Ecto neural progenitor cell (in vitro differentiated cells): ENCODE results near the gene NSDHL.

Source experiments
- DNase-seq: peaks from one replicate; pipeline ENCODE4 v3.0.0-alpha.2; 2018; ENCODE audit warnings: low spot score

NSDHL gene

DNA sequence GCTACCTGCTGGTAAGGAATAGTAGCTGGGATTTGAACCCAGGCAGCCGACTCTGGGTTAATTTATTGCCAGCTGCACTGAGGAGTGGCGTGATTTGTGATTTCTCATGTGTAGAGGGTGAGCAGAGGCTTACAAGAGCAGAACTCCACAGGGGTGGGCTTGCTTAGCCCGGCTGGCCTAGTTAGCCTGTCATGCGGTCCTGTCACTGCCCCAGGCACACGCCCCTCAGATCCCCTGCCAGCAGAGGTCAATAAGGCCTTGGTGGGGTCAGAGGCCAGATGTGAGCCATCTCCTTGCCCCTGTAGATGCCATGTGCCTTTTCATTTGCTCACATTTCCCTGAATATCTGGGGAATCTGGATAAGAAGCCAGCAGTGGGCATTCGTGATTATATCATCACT is 13.4 kb downstream of the NSDHL start:
- DNase-seq, result no peak

DNA sequence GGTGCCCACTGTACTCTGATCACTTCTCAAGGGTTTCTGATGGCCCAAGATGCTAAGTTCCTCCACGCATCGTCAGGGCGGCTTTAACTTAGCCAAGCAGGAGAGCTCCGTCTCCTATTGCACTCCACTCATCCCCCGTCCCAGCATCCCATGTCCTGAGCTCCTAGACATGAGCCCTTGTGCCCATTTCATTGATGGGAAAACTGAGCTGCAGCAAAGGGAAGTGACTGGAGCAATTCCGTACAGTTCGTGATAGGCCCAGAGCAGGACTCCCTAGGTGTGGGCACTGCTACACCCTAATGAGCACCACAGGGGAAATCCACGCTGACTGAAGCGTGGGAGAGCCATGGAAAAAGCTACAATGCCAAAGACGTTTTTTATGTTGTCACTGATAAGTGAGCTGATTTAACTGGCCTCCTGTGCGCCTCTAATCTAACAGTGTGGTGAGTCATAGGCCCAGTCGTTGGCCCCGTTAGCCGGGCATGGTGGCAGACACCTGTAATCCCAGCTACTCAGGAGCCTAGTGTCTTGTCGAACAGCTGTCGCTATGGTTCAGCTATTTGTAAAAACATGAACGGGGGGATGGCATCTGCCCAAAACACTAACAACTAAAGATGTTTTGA is 14.9 kb downstream of the NSDHL start:
- DNase-seq, result no peak

DNA sequence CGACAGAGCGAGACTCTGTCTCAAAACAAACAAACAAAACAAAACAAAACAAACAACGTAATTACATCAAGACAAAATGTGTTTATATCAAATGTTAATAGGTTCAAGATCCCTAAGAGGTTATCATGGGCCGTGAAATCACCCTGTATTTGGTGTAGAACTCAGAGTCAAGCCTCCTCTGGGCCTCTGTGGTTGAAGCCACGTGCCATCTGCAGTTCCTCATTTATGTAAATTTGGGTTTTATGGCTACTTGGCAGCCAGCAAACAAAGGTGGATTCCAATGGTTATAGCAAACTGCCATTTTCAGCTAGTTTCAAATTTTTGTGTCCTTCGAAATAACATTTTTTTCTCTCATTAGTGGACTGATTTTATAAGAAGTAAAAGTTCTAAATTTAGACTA is 16.4 kb downstream of the NSDHL start:
- DNase-seq, result no peak

- DNase-seq, result no peak
These were observed 19.6 kb downstream of the NSDHL start for GRCh38 chrX:152850465-152850864.

DNA sequence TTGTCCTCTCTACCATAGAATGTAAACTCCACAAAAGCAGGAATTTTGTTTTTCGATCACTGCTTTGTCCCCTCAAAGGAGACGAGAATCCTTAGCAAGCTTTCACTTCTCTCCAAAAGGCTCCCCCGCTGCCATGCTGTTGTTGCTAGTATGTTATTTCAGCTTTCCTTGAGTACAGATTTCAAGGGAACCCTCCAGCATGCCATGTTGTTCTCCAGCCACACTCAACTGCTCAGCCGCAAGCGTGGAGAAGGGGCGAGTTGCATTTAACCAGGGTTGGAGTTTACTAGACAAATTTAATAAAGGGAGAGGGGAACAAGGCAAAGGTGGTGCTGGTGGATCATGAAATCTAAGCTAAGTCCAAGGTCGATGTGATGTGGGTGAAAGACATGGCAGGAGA is 23.1 kb downstream of the NSDHL start:
- no peak for DNase-seq

DNA sequence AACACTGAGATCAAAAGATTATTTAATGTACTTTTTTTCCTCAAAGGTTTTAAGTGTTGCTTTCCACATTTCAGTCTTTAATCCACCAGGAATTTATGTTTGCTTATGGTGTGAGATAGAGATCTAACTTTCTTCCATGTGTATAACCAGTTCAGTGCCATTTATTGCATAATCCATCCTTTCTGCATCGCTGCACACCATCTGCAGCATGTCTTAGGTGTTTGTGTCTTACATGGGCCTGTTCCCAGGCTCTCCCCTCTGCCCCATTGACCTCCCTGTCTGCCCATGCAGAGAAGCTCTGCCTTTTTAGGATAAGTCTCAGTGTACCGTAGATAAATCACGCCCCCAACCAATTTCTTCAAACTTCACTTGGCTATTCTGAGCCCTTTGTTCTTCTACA is 30.3 kb downstream of the NSDHL start:
- no peak for DNase-seq

DNA sequence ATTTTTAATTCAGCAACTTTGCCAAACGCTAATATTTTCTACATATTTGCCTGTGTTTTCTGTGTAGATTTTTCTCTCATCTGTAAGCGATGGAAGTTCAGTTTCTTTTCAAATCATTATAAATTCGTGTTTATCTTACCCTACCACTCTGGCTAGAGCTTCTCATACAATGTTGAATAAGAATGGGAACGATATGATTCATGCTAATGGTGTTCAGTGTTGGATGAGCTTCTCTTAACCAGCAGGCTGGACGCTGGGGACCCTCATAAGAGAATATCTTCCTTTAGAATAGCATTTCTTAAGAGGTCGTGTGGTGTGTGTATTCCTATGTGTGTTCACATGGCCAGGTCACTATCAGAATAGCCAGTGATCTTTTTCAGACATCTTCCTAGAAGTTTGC is 31.0 kb downstream of the NSDHL start:
- no peak for DNase-seq

DNA sequence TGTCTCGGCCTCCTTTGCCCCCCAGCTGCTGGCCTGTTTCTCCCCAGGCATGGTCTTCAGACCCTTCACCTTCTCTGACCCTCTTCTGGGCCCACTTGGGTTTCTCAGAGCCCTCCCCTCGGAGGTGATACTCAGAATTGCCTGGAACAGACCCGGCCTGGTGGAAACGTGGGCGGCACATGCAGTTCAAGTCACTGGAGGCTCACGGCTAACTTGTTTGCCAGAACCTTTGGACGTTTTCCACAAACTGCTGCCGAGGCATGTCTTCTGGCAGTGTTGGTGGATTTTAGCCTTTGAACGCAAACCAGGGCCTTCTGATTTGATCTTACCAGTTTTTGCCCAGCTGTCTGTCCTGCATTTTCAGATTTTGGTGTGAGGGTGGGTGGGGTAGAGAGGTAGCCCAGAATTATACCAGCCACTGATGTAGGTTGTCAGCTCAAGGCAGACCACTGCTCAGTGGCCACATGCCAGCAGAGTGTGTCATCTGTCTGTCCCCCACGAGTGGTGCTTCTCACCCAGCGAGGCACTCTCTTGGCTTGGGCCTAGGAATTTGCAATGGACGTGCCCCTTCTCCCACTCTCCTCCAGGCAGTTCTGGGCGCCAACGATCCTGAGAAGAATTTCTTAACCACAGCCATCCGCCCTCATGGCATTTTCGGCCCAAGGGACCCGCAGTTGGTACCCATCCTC is 34.5 kb downstream of the NSDHL start:
- DNase-seq, result no peak

GRCh38 chrX:152866386-152866785 is 35.5 kb downstream of the NSDHL start:
- no peak for DNase-seq

DNA sequence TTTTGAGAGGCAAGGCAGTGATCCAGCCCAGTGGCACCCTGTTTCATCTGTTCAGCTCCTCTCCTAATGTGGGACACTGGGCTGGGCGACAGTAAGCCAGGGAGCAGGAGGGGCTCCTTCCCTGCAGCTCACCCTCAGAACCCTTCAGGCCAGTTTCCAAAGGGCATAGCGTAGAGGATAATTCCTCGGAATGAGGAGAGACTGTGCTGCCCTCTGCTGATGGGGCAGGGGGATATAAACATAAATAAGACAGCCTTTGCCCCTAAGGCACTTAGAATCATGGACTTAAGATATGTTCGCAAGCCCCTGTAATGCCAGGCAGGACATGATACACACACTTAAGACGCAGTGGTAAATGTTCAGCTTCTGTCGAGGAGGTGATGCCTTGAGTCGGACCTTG is 39.1 kb downstream of the NSDHL start:
- no peak for DNase-seq

DNA sequence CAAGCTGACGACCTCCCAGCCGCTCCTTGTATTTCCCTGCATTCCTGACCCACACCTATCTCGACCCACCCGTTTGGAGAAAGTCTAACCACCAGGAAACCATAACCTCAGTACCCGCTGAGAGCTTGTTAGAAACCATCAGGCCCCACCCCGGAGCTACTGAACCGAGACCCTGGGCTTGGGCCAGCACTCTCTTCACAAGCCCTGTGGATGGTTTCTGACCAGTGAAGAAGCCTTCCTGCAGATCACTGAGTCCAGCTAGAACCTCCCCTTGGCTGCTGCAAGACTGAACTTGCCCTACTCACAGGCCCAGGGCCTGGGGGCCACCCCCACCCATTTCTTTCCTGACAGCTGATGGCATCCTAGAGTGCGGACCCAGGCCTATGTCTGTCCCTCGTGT is 40.4 kb downstream of the NSDHL start:
- DNase-seq, result no peak

DNA sequence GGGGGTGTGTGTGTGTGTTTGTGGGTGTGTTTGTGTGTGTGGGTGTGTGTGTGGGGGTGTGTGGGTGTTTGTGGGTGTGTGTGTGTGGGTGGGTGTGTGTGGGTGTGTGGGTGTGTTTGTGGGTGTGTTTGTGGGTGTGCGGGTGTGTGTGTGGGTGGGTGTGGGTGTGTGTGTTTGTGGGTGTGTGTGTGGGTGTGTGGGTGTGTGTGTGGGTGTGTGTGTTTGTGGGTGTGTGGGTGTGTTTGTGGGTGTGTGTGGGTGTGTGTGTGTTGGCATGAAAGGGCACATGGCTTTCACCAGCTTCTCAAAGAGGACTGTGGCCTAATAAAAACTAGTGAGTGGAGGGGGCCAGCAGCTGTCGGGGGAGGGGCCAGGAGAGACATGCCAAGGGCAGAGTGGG is 41.7 kb downstream of the NSDHL start:
- DNase-seq, result no peak

GRCh38 chrX:152873361-152873760 is 42.5 kb downstream of the NSDHL start:
- DNase-seq, result no peak

DNA sequence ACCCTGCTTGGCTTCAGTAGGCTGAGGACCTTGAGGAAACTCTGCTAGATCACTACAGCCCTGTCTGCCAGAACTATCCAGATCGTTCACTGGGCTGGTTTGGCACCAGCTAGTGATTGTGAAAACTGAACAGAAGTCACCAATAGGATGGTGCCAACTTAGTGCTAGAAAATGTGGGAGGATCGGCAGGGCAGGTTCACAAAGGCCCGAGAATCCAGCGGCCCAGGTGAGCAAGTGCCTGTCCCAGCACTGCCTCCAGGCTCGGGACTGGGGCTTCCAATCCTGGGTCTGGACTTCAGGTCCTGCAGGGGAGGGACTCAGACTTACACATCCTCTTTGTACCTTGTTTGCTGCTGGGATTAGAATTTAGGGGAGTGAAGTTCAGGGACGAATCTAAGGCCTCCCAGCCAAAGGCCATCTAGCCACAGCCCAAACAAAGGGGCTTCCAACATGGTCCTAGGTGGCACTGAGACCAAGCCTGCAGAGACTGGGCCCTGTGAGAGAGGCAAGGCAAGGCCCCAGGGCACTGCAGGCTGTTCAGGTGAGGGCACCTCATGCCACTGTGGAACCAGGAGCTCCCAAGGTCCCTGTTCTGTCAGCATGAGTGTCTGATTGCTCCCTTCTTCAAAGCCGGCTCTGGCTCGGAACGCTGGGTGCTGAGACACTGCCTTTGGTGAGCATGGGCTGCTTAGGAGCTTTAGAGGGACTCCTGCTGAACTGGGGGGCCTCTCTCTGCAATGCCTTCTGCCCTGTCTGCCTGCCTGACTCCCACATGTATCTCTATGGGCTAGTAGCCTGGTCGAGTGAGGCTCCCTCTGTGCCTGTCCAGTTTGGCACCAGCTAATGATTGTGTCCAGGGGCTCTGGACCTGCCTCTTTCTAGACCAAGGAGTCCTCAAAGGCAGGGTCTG is 46.3 kb downstream of the NSDHL start:
- no peak for DNase-seq

- no peak for DNase-seq
These were observed 48.3 kb downstream of the NSDHL start for GRCh38 chrX:152878976-152879755.

- DNase-seq, result no peak
These were observed 50.4 kb downstream of the NSDHL start for GRCh38 chrX:152881289-152881688.

GRCh38 chrX:152884171-152884570 is 53.3 kb downstream of the NSDHL start:
- DNase-seq, result no peak

- DNase-seq, result no peak
These were observed 55.9 kb downstream of the NSDHL start for GRCh38 chrX:152886716-152887115.

DNA sequence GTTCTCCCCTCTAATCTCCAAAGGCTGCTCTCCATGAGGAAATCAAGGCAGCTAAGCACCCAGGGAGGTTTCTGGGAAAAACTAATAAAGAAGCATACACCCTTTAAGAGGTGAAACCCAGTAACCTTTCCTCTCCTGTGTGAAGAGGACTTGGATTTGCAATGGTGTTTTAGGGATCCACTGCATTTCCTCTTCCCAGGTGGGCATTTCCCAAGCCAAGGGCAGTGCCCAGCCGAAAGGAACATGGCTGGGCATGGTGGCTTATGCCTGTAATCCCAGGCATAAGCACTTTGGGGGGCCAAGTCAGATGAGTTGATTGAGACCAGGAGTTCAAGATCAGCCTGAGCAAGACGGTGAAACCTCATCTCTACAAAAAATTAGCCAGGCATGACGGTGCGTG is 61.6 kb downstream of the NSDHL start:
- no peak for DNase-seq

DNA sequence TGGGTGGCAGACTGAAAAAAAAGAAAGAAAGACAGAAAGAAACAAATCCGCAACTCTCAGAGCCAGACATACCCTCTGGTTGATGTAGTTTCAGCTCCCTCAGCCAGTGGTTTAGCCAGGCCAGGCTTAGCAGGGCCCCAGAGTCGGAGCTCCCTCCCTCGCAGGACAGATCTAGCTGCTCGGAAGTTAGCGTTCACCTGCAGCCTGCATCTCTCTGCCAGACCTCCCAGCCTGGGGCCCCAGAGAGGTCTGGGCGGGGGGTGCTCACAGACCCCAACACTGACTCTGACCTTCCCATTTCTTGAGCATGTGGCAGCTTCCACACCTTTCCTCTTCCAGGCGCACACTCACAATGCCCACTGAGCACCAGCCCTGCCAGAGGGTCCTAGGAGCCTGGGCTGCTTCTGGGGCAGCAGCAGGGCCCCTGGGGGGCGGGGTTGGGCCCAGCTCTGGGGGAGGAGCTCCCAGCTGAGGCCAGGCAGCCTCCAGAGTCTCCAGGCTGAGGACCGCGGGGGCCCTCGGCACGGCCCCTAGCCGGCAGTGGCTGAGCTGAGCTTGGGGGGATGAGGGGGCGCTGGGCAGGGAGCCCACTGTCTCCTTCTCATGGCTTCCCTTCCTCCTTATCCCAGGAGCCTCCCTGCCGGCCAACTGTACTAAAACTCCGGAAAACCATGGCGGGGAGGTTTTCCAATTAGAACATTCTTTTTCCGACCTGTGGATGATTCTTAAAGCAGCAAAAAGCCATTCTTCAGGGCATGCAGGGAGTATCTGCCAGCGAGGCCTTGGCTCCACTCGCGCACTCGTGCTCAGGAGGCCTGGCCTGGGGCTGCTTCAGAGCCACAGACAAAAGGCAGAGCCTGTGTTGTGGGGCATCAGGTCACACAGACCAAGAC is 62.4 kb downstream of the NSDHL start:
- no peak for DNase-seq

DNA sequence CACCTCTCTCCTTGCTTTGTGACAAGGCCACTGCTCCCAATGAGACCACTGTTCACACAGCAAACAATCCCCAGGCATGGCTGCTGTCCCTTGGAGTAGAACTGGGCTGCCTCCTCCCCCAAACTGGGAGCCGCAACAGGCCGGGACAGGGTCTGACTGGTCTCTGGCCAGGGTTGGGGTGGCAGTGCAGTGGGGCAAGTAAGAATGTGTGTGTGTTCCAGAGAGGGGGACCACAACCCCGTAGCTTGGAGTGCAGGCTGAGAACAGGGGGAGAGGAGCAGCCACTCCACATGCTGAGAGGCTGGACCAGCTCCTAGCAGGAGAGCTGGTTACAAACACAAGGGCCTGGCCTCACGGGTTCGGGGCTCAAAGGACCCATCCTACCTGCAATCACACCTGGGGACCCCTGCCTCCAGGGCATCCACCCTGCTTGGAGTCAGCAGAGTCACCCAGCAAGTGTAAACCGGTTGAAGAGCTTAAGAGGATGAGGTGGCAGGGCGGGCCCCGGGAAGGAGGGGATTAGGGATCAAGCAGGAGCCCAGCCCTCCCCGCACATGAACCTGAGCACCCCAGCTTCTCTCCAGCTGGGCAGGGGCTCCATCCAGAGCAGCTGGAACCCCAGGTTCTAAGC is 63.2 kb downstream of the NSDHL start:
- peak; percentile 49 for DNase-seq
